ENCODE measurements around the gene CCDC178. TPM values are rescaled to one million over a fixed set of nuclear protein-coding genes. Genes with fewer than 3 reads are reported as not detected.

The CCDC178 gene
- polyA plus RNA-seq, 1 experiment: not detected

DNA sequence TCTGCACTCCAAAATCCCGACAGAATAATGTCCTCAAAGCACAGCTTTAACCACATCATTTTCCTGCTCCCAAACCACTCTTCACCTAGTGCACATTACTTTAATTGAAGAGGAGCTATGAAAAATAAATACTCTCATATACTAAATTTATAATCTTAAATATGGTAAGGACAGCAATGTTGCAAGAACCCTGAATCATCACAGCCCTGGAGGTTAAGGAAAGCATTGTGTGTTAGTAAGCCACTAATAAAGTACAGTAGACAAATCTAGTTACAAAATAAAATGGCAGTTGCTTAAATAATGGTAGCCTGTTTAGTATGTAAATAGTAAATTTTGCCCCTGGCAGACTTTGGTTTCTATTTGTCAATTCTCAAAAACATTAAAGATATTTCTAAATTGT, 27.0 kb upstream of the CCDC178 start:
- ChIA-PET CTCF (no interaction called here), POLR2A (no interaction called here)
- TF ChIP-seq, protein P1, sequence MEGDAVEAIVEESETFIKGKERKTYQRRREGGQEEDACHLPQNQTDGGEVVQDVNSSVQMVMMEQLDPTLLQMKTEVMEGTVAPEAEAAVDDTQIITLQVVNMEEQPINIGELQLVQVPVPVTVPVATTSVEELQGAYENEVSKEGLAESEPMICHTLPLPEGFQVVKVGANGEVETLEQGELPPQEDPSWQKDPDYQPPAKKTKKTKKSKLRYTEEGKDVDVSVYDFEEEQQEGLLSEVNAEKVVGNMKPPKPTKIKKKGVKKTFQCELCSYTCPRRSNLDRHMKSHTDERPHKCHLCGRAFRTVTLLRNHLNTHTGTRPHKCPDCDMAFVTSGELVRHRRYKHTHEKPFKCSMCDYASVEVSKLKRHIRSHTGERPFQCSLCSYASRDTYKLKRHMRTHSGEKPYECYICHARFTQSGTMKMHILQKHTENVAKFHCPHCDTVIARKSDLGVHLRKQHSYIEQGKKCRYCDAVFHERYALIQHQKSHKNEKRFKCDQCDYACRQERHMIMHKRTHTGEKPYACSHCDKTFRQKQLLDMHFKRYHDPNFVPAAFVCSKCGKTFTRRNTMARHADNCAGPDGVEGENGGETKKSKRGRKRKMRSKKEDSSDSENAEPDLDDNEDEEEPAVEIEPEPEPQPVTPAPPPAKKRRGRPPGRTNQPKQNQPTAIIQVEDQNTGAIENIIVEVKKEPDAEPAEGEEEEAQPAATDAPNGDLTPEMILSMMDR (IDR thresholded peaks at IDR 0.05; ENCODE audit: low read depth, low read length): no peak
- Histone ChIP-seq H3K9me3 (ENCODE audit: control insufficient read depth, insufficient read depth, low read length) (no peaks in the 10 kb centered on the region), H3K27me3 (ENCODE audit: control insufficient read depth, insufficient read depth, low read length) (no peaks in the 10 kb centered on the region), H3K4me3 (ENCODE audit: low read depth, low read length) (no peak overlapping the region), H3K27ac (ENCODE audit: low read depth, low read length) (no peak overlapping the region)
- no peak for DNase-seq (ENCODE audit: low read depth, low spot score)

DNA sequence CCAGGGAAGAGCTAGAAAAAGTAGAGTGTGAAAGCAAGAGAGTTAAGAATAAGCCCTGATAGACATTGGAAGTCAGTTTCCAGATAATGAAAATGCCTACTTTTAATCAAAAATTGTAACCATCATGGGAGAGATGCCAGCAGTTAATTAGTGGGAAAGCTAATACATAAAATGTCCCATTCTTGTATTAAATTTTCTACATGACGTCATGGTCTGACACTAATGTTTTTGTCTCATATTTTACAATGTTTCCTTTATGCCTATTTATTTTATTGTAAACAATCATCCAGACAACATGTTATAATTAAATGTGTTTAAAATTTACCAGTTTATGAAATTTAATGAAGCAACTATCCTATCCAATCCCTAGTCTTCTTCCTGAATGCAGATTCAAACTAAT, 26.3 kb upstream of the CCDC178 start:
- no peak overlapping the region for H3K27ac ChIP-seq (ENCODE audit: low read depth, low read length)
- CTCF ChIA-PET: no interaction called here
- H3K9me3 ChIP-seq (ENCODE audit: control insufficient read depth, insufficient read depth, low read length): no peaks in the 10 kb centered on the region
- no peaks in the 10 kb centered on the region for H3K27me3 ChIP-seq (ENCODE audit: control insufficient read depth, insufficient read depth, low read length)
- no peak for DNase-seq (ENCODE audit: low read depth, low spot score)
- POLR2A ChIA-PET: no interaction called here
- TF ChIP-seq, protein P1 (IDR thresholded peaks at IDR 0.05; ENCODE audit: low read depth, low read length): no peak
- no peak overlapping the region for H3K4me3 ChIP-seq (ENCODE audit: low read depth, low read length)

DNA sequence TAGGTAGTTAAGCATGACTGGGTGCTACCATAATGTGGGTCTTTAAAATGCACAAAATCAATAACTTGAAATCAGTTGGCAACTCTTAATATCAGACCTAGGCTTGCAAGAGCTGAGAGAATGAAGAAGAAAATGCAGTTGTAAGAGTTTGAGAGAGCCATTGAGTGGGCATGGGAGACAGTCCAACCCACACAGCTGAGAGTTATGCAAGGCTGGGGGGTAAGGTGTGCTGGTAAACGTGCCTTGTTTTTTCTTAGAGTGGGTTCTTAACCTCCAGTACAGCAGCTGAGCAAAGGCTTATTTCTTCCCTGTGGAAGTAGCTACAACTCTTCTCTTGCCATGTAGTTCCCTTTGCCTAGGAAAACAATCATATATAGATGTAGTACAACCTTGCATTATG, 20.2 kb upstream of the CCDC178 start:
- H3K27ac ChIP-seq (ENCODE audit: low read depth, low read length): no peak overlapping the region
- no peak for DNase-seq (ENCODE audit: low read depth, low spot score)
- TF ChIP-seq, protein P1 (IDR thresholded peaks at IDR 0.05; ENCODE audit: low read depth, low read length): no peak
- no peak overlapping the region for H3K4me3 ChIP-seq (ENCODE audit: low read depth, low read length)
- ChIA-PET CTCF (no interaction called here), POLR2A (no interaction called here)
- H3K27me3 ChIP-seq (ENCODE audit: control insufficient read depth, insufficient read depth, low read length): no peaks in the 10 kb centered on the region
- no peaks in the 10 kb centered on the region for H3K9me3 ChIP-seq (ENCODE audit: control insufficient read depth, insufficient read depth, low read length)

DNA sequence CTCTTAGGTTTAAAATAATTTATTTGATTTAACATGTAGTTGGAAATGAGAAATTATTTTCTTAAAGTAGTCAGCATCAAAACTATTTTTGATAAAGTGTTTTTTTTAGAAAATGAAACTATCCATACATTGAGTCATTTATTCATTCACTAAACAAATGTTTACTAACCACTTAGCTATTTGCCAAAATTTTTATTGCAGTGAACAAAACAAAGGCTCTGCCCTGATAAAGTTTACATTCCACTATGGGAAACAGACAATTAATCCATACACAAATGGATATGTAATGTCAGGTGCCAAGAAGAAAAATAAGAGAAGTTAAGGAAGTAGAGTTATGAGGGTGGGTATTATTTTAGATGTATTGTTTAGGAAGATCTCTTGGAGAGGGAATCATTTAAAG, 19.1 kb upstream of the CCDC178 start:
- no peak for DNase-seq (ENCODE audit: low read depth, low spot score)
- TF ChIP-seq, protein P1 (IDR thresholded peaks at IDR 0.05; ENCODE audit: low read depth, low read length): no peak
- Histone ChIP-seq H3K9me3 (ENCODE audit: control insufficient read depth, insufficient read depth, low read length) (no peaks in the 10 kb centered on the region), H3K4me3 (ENCODE audit: low read depth, low read length) (no peak overlapping the region), H3K27me3 (ENCODE audit: control insufficient read depth, insufficient read depth, low read length) (no peaks in the 10 kb centered on the region), H3K27ac (ENCODE audit: low read depth, low read length) (no peak overlapping the region)
- ChIA-PET POLR2A (no interaction called here), CTCF (no interaction called here)

DNA sequence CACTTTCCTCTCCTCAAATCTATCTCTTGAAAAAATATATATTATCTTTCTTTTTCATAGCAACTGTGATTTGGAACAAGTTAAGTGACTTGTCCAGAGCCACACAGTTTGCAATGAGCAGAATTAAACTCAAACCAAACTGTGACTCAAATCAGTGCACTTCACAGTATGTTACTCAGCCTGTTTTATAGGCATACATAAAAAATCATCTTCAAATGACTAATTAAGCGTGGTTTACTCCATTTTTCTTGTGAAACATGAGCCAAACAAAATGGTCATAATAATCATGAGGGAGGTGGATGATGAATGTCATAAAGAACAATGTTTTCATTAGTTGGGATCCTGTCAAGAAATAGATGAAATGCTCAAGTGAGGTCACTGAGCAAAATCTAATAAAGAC, 6.1 kb upstream of the CCDC178 start:
- Histone ChIP-seq H3K9me3 (ENCODE audit: control insufficient read depth, insufficient read depth, low read length) (no peaks in the 10 kb centered on the region), H3K27me3 (ENCODE audit: control insufficient read depth, insufficient read depth, low read length) (no peaks in the 10 kb centered on the region), H3K4me3 (ENCODE audit: low read depth, low read length) (no peak overlapping the region), H3K27ac (ENCODE audit: low read depth, low read length) (no peak overlapping the region)
- no peak for DNase-seq (ENCODE audit: low read depth, low spot score)
- ChIA-PET CTCF (no interaction called here), POLR2A (no interaction called here)
- TF ChIP-seq, protein P1 (IDR thresholded peaks at IDR 0.05; ENCODE audit: low read depth, low read length): no peak

Measured in AG04450 (cell line).